ENCODE results near the gene CACNG8.

DNA sequence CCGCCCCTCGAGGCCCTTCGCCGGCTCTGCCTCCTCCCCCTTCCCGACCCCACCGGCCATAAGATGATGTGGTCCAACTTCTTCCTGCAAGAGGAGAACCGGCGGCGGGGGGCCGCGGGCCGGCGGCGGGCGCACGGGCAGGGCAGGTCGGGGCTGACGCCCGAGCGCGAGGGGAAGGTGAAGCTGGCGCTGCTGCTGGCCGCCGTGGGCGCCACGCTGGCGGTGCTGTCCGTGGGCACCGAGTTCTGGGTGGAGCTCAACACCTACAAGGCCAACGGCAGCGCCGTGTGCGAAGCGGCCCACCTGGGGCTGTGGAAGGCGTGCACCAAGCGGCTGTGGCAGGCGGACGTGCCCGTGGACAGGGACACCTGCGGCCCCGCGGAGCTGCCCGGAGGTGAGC lies 30.1 kb downstream of the CACNG8 start:
- TF ChIP-seq, protein P1, sequence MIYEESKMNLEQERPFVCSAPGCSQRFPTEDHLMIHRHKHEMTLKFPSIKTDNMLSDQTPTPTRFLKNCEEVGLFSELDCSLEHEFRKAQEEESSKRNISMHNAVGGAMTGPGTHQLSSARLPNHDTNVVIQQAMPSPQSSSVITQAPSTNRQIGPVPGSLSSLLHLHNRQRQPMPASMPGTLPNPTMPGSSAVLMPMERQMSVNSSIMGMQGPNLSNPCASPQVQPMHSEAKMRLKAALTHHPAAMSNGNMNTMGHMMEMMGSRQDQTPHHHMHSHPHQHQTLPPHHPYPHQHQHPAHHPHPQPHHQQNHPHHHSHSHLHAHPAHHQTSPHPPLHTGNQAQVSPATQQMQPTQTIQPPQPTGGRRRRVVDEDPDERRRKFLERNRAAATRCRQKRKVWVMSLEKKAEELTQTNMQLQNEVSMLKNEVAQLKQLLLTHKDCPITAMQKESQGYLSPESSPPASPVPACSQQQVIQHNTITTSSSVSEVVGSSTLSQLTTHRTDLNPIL (CRISPR knock-in tag; IDR thresholded peaks at IDR 0.05; ENCODE audit: low read depth): no peak
- TF ChIP-seq, protein P2, sequence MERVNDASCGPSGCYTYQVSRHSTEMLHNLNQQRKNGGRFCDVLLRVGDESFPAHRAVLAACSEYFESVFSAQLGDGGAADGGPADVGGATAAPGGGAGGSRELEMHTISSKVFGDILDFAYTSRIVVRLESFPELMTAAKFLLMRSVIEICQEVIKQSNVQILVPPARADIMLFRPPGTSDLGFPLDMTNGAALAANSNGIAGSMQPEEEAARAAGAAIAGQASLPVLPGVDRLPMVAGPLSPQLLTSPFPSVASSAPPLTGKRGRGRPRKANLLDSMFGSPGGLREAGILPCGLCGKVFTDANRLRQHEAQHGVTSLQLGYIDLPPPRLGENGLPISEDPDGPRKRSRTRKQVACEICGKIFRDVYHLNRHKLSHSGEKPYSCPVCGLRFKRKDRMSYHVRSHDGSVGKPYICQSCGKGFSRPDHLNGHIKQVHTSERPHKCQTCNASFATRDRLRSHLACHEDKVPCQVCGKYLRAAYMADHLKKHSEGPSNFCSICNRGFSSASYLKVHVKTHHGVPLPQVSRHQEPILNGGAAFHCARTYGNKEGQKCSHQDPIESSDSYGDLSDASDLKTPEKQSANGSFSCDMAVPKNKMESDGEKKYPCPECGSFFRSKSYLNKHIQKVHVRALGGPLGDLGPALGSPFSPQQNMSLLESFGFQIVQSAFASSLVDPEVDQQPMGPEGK (CRISPR knock-in tag; IDR thresholded peaks at IDR 0.05; ENCODE audit: borderline replicate concordance): no peak
- no peak for TF ChIP-seq ZFP30 (CRISPR knock-in tag; IDR thresholded peaks at IDR 0.05)
- no peak for TF ChIP-seq SNAI2 (CRISPR knock-in tag; IDR thresholded peaks at IDR 0.05)

Measured in SK-N-SH treated with all-trans-retinoic acid at 6 μM for 48 hours (cell line).